Activated T-cell treated with anti-CD3 and anti-CD28 coated beads for 48 hours (primary cell): Measurements from ENCODE around the gene PMM2.

Experiments used
- DNase-seq: peaks from one replicate; pipeline ENCODE4 v3.0.0-alpha.2; 2020; ENCODE audit warnings: low read depth

The PMM2 gene

DNA sequence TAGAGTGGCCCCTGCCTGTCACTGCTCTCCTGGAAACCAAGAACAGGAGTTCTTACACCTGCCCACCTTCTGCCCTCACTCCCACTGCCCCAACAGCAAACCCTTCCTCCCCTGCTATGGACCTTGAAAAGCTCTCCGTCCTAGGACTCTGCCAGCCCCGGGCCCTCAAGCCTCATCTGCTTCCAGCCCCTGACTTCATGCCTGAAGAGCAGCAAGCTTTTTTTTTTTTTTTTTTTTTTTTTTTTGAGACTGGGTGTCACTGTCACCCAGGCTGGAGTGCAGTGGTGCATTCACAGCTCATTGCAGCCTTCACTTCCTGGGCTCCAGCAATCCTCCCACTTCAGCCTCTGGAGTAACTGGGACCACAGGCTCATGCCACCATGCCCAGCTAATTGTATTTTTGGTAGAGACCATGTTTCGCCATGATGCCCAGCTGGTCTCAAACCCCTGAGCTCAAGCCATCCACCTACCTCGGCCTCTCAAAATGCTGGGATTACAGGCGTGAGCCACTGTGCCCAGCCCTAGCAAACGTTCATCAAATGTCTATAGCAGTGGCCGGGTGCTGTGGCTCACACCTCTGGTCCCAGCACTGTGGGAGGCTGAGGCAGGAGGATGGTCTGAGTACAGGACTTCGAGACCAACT, 54.2 kb downstream of the PMM2 start:
- DNase-seq: no peak

- no peak for DNase-seq
Observed at GRCh38 chr16:8852534-8852933, 54.9 kb downstream of the PMM2 start.

GRCh38 chr16:8853150-8853549, 55.5 kb downstream of the PMM2 start:
- DNase-seq: no peak

DNA sequence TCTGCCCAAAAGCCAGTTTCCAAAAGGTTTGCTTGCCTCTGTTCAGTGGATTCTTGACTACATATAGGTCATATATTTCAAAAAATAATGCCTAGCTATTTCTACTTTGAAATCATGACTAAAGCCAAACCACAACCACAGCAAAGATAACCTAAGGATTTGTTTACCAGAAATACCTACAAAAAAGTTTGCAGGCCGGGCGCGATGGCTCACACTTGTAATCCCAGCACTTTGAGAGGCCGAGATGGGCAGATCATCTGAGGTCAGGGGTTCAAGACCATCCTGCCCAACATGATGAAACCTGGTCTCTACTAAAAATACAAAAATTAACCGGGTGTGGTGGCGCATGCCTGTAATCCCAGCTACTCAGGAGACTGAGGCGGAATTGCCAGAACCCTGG, 56.0 kb downstream of the PMM2 start:
- DNase-seq: no peak

DNA sequence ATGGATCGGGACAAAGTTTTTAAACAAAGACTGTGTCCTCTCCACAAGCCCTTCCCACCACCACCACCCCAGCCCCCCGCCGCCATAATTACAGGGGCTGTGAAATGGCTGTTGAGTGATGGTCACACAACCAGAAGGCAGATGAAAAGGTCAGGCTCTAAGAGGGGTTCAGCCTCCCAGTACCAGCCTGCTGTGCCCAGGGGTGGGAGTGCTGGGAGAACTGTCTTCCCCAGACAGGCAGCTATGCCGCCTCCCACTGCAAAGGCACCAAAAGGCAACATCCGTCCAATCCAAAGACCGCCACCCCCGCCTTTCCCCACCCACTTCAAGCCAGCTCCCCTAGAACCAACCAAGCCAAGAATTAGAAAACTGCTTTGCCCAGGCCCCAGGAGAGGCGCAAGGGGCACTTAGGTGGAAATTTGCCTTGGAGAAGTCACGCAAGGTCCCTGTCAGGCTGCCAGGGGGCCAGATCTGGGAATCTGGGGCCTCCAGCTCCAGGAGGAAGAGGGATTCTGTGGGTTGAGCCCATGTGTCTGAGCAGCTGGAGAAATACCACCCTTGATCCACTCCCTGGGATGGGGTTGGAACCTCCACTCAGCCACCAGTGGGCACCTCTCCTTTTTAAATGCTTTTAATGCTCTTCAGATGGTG, 56.8 kb downstream of the PMM2 start:
- no peak for DNase-seq

- DNase-seq: no peak
Observed at GRCh38 chr16:8855051-8855786, 57.6 kb downstream of the PMM2 start.

DNA sequence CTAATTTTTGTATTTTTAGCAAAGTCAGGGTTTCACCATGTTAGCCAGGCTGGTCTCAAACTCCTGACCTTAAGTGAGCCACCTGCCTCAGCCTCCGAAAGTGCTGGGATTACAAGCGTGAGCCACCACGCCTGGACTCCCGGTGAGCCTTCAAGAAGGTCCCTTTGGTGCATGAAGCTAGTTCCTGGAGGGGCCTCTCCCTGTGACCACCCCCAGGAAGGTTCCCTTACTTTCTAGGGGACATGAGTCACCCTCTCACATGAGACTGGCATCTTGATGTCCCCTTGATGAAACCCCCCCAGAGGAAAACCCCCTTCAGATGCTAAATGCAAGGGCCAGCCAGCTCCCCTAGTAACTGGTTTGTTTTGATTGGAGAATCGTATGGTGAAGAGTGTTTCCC, 58.3 kb downstream of the PMM2 start:
- no peak for DNase-seq

- no peak for DNase-seq
Observed at GRCh38 chr16:8858994-8859912, 61.6 kb downstream of the PMM2 start.

GRCh38 chr16:8859913-8860881, 62.6 kb downstream of the PMM2 start:
- no peak for DNase-seq

DNA sequence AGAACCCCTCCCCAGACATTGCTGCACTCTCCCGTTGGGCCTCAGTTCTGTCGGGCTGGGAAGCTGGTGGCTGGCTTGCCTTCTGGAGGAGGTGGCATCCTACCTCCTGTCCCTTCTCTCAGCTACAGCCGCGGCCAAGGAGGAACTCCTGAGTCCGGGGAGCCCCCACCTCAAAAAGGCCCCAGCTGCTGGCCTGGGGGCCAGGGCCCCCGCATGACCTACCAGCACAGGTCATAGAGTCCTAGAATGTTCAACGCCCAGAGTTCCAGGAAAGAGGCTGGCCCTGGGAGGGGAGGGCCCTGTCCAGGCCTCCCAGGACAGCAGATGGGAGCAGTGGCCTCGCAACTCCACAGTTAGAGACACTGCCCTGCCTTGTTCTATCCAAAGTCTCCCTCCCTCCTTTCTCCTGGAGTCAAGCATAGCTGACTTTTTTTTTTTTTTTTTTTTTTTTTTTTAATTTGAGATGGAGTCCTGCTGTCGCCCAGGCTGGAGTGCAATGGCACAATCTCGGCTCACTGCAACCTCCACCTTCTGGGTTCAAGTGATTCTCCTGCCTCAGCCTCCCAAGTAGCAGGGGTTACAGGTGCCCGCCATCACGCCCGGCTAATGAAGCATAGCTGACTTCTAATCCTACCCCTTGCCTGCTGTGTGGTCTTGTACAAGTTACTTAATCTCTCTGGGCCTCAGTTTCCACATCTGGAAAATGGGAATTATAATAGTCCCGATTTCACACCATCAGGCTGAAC, 64.1 kb downstream of the PMM2 start:
- no peak for DNase-seq

DNA sequence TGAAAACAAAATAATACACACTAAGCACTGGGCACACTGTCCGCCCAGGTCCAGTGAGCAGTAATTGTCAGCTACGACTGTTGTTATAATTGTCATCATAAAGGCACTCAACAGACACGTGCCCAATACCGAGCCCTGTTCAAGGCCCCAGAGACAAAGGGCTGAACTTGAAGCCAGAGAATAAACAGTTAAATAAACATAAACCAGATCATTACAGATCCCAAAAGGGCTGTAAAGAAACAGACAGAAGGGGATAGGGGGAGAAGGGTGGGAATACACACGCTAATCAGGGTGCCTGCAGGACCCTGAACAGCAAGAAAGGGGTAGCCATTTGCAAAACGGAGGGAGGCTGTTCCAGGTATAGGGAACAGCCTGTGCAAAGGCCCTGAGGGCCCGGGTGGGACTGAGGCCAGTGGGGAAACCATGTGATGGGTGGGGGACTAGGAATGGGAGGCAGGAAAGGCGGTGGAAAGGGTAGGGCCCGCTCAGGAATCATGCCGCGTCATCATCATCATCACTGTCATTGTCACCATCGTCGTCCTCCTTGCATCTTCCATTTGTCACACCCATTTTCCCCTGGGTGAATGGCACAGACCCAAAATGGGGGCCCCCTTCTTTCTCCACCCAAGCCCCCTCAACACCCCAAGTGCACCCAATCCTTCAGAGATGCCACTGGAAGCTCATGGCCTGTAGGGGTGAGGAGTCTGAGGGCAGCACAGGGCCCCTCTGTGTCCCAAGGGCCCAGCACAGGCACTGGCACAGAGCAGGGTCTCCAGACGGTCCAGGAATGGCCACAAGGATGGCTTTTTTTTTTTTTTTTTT, 64.9 kb downstream of the PMM2 start:
- no peak for DNase-seq

GRCh38 chr16:8863594-8864424, 66.2 kb downstream of the PMM2 start:
- no peak for DNase-seq

DNA sequence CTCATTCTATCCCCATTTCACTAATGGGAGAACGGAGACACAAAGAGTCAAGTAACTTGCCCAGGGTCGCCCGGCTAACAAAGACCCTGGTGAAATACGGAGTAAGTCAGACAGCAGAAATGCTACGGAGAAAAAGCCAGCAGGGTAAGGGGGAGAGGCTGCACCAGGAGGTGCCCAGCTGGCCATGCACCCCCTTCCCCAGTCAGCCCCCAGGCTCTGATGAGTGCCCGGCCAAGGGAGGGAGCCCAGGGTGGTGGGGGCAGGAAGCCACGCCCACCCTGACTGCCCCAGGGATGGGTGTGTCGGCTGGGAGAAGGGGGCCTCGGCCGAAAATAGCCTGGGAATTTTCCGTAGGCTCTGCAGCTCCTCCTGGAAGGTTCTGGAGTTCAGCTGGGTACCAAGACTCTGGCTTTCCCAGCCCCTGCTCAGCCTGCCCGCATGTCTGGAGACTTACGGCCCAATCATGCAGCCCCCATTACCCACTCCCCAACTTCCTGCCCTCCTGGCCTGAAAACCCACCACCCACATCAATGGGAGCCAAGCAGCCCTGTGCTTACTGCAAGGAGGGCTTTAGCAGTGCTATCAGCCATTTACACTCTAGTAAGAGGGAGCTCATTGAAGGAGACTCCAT, 67.0 kb downstream of the PMM2 start:
- no peak for DNase-seq

DNA sequence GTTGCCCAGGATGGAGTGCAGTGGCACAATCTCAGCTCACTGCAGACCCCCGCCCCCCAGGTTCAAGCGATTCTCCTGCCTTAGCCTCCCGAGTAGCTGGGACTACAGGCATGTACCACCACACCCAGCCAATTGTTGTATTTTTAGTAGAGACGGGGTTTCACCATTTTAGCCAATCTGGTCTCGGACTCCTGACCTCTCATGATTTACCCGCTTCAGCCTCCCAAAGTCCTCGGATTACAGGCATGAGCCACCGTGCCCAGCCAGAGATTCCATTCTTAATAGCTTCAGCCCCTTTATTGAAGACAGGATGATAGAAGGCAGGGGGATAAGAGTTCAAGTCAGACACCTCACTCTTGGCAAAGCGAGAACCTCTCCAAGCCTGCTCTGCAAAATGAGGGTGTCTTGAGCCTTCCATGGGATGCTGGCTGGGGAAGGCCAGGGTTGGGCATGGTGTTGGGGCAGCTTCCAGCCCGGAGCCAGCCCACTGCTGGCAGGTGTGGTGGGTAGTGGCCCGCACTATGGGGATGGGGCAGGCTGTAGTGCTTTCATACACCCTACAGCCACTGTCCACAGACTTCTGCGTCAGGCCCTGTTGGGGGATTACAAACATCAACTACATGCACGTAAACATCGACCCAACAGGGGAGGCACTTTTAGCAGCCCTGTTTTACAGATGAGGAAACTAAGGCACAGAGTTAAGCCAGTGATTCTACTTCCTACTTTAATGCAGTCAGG, 67.7 kb downstream of the PMM2 start:
- no peak for DNase-seq

GRCh38 chr16:8866118-8866883, 68.7 kb downstream of the PMM2 start:
- no peak for DNase-seq

GRCh38 chr16:8866884-8867215, 69.2 kb downstream of the PMM2 start:
- no peak for DNase-seq
